Measurements from ENCODE around the gene SH3BP2. TPM values are rescaled to one million over a fixed set of nuclear protein-coding genes. Genes with fewer than 3 reads are reported as not detected.

Gene SH3BP2
- total and polyA plus RNA-seq, 10 of the 15 experiments (the other 5 are each of a cell fraction or from before 2014, with no cell fraction given): 1.1 to 61.8 (median 23.9) TPM

- SMC1A ChIA-PET (ENCODE audit: uncharacterized antibody, unreplicated experiment): no interaction called here
- Histone ChIP-seq H2AFZ (ENCODE audit: control insufficient read depth, low read depth, low read length) (no peak overlapping the region), H3K27me3 (replicated peaks in 1 of 2; ENCODE audit: control insufficient read depth in 2 of 2, insufficient read depth in 2 of 2, low read length in 1 of 2) (no peaks in the 10 kb centered on the region), H3K4me3 (no peak overlapping the region), H3K9me3 (replicated peaks; ENCODE audit: control insufficient read depth, insufficient read depth, low read length) (no peaks in the 10 kb centered on the region), H3K4me1 (ENCODE audit: control insufficient read depth, insufficient read depth, low read length) (no peaks in the 10 kb centered on the region), H3K27ac (ENCODE audit: control insufficient read depth, insufficient read depth) (no peak overlapping the region), H4K20me1 (ENCODE audit: control insufficient read depth, insufficient read depth) (no peaks in the 10 kb centered on the region), H3K36me3 (ENCODE audit: control insufficient read depth in 2 of 2, insufficient read depth in 2 of 2, low read length in 1 of 2) (peaks cover 0 to 3% of the 10 kb centered on the region in 2 experiments; a peak in 1 of 4 replicates), H3K9ac (ENCODE audit: control insufficient read depth, insufficient read depth, low read length) (no peak overlapping the region), H3K79me2 (ENCODE audit: control insufficient read depth, insufficient read depth, low read length) (peaks cover 32% of the 10 kb centered on the region), H3K4me2 (ENCODE audit: control insufficient read depth, insufficient read depth) (no peak overlapping the region)
- RAD21 ChIA-PET (ENCODE audit: unreplicated experiment): no interaction called here
- in situ Hi-C loops (cut with MboI): no loop called here
- no TSS peak for BruUV-seq (replicated peaks)
- no peak for ATAC-seq
- POLR2A ChIA-PET: no interaction called here
- 85% methylated on average over 12 of the region's 12 CpGs for WGBS (ENCODE audit: insufficient coverage, insufficient replicate concordance, low lambda C conversion rate, missing lambda C conversion rate)
- intact Hi-C loops (cut with micrococcal nuclease; ENCODE audit: unreplicated experiment): no loop called here
- TF ChIP-seq BCL3 (IDR thresholded peaks at IDR 0.05; ENCODE audit: borderline replicate concordance, insufficient read depth, low read depth, low read length, poor library complexity, severe bottlenecking) (no peak), KDM1A (IDR thresholded peaks at IDR 0.05; ENCODE audit: borderline replicate concordance) (no peak), RFX5 (IDR thresholded peaks at IDR 0.05; ENCODE audit: low read depth, low read length) (no peak), ZNF207 (IDR thresholded peaks at IDR 0.05; ENCODE audit: borderline replicate concordance) (no peak), NFXL1 (IDR thresholded peaks at IDR 0.05; ENCODE audit: borderline replicate concordance) (no peak), HSF1 (IDR thresholded peaks at IDR 0.05; ENCODE audit: low read depth, low read length) (no peak)
- no peak for FAIRE-seq
- CTCF ChIA-PET: no interaction called here
- DNase-seq (ENCODE audit: low read depth, low spot score): no peak
Measured at GRCh38 chr4:2868877-2869487, 76.1 kb downstream of the SH3BP2 start.
